Measurements from ENCODE around the gene EML4. TPM values are rescaled to one million over a fixed set of nuclear protein-coding genes. Genes with fewer than 3 reads are reported as not detected.

Gene EML4
- total and polyA plus RNA-seq, 10 of the 15 experiments (the other 5 are each of a cell fraction or from before 2014, with no cell fraction given): 23.1 to 91.3 (median 77.4) TPM

DNA sequence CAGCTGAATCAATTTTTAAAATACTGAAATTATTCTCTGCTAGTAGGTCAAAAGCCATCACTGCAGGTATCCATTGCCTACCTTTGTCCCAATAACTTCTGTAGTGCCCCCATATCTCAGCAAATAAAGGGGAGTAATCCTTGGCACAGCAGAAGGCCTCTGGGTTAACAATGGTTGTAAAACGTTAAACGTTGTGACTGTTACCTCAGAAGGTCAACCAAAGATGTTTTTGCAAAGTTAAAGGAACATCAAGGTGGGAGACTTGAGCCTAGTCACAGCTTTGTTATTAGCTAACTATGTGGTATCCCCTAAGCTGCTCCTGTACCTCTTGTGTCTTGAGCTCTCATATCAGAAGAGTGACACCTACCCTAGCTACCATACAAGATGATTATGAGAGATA lies 131.4 kb downstream of the EML4 start:
- whole genome bisulfite sequencing (ENCODE audit: insufficient coverage, insufficient replicate concordance, low lambda C conversion rate, missing lambda C conversion rate): 94% methylated on average over 2 of the region's 2 CpGs
- Histone ChIP-seq H3K9ac (ENCODE audit: control insufficient read depth, insufficient read depth, low read length) (no peak overlapping the region), H3K36me3 (ENCODE audit: control insufficient read depth in 2 of 2, insufficient read depth in 2 of 2, low read length in 1 of 2) (peaks cover 4 to 13% of the 10 kb centered on the region in 2 experiments), H3K79me2 (ENCODE audit: control insufficient read depth, insufficient read depth, low read length) (no peaks in the 10 kb centered on the region), H3K4me3 (no peak overlapping the region), H3K27me3 (replicated peaks in 1 of 2; ENCODE audit: control insufficient read depth in 2 of 2, insufficient read depth in 2 of 2, low read length in 1 of 2) (no peaks in the 10 kb centered on the region), H3K9me3 (replicated peaks; ENCODE audit: control insufficient read depth, insufficient read depth, low read length) (no peaks in the 10 kb centered on the region), H3K4me2 (ENCODE audit: control insufficient read depth, insufficient read depth) (no peak overlapping the region), H3K4me1 (ENCODE audit: control insufficient read depth, insufficient read depth, low read length) (peaks cover 7% of the 10 kb centered on the region; the same call in 1 of the 2 replicates), H3K27ac (ENCODE audit: control insufficient read depth, insufficient read depth) (no peak overlapping the region), H4K20me1 (ENCODE audit: control insufficient read depth, insufficient read depth) (no peaks in the 10 kb centered on the region), H2AFZ (ENCODE audit: control insufficient read depth, low read depth, low read length) (no peak overlapping the region)
- in situ Hi-C loops (cut with MboI): no loop called here
- ChIA-PET CTCF (interaction anchor here (0.5 to 1.1 kb wide), 2 partner anchors 28 to 327 kb away, joined by 3 to 4 read pairs; no protein-coding TSS in a partner anchor), POLR2A (interaction anchor here (1.1 kb wide), 1 partner anchor 10 kb away, joined by 4 read pairs; no protein-coding TSS in a partner anchor), SMC1A (ENCODE audit: uncharacterized antibody, unreplicated experiment) (interaction anchor here (1.1 to 1.4 kb wide), 2 partner anchors 11 to 61 kb away, joined by 3 read pairs; no protein-coding TSS in a partner anchor), RAD21 (ENCODE audit: unreplicated experiment) (no interaction called here)
- intact Hi-C loops (cut with micrococcal nuclease; ENCODE audit: unreplicated experiment): no loop called here
- no TSS peak for BruUV-seq (replicated peaks)
- ATAC-seq: no peak
- no peak for DNase-seq (ENCODE audit: low read depth, low spot score)
- no peak for FAIRE-seq
- TF ChIP-seq, protein P1, sequence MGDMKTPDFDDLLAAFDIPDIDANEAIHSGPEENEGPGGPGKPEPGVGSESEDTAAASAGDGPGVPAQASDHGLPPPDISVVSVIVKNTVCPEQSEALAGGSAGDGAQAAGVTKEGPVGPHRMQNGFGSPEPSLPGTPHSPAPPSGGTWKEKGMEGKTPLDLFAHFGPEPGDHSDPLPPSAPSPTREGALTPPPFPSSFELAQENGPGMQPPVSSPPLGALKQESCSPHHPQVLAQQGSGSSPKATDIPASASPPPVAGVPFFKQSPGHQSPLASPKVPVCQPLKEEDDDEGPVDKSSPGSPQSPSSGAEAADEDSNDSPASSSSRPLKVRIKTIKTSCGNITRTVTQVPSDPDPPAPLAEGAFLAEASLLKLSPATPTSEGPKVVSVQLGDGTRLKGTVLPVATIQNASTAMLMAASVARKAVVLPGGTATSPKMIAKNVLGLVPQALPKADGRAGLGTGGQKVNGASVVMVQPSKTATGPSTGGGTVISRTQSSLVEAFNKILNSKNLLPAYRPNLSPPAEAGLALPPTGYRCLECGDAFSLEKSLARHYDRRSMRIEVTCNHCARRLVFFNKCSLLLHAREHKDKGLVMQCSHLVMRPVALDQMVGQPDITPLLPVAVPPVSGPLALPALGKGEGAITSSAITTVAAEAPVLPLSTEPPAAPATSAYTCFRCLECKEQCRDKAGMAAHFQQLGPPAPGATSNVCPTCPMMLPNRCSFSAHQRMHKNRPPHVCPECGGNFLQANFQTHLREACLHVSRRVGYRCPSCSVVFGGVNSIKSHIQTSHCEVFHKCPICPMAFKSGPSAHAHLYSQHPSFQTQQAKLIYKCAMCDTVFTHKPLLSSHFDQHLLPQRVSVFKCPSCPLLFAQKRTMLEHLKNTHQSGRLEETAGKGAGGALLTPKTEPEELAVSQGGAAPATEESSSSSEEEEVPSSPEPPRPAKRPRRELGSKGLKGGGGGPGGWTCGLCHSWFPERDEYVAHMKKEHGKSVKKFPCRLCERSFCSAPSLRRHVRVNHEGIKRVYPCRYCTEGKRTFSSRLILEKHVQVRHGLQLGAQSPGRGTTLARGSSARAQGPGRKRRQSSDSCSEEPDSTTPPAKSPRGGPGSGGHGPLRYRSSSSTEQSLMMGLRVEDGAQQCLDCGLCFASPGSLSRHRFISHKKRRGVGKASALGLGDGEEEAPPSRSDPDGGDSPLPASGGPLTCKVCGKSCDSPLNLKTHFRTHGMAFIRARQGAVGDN (IDR thresholded peaks at IDR 0.05): no peak
- TF ChIP-seq NFYB (IDR thresholded peaks at IDR 0.05; ENCODE audit: insufficient read depth, low read depth, low read length) (no peak), ZBED1 (IDR thresholded peaks at IDR 0.05; ENCODE audit: borderline replicate concordance) (no peak), IRF4 (IDR thresholded peaks at IDR 0.05; ENCODE audit: low read depth, low read length) (no peak), TAF1 (IDR thresholded peaks at IDR 0.05; ENCODE audit: borderline replicate concordance, low read depth, low read length) (no peak), ZBTB40 (IDR thresholded peaks at IDR 0.05; ENCODE audit: borderline replicate concordance) (no peak), ZNF384 (IDR thresholded peaks at IDR 0.05; ENCODE audit: borderline replicate concordance, low read depth, low read length) (no peak), SRF (IDR thresholded peaks at IDR 0.05; ENCODE audit: low read depth in 2 of 2, low read length in 2 of 2) (no peak)
- TF ChIP-seq, protein P2, sequence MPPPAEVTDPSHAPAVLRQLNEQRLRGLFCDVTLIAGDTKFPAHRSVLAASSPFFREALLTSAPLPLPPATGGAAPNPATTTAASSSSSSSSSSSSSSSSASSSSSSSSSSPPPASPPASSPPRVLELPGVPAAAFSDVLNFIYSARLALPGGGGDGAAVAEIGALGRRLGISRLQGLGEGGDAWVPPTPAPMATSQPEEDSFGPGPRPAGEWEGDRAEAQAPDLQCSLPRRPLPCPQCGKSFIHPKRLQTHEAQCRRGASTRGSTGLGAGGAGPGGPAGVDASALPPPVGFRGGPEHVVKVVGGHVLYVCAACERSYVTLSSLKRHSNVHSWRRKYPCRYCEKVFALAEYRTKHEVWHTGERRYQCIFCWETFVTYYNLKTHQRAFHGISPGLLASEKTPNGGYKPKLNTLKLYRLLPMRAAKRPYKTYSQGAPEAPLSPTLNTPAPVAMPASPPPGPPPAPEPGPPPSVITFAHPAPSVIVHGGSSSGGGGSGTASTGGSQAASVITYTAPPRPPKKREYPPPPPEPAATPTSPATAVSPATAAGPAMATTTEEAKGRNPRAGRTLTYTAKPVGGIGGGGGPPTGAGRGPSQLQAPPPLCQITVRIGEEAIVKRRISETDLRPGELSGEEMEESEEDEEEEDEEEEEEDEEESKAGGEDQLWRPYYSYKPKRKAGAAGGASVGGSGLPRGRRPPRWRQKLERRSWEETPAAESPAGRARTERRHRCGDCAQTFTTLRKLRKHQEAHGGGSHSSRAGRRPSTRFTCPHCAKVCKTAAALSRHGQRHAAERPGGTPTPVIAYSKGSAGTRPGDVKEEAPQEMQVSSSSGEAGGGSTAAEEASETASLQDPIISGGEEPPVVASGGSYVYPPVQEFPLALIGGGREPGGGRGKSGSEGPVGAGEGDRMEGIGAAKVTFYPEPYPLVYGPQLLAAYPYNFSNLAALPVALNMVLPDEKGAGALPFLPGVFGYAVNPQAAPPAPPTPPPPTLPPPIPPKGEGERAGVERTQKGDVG (CRISPR knock-in tag; IDR thresholded peaks at IDR 0.05): no peak
